A673 (cell line): ENCODE results near the gene SLC43A1. TPM values are rescaled to one million over a fixed set of nuclear protein-coding genes. Genes with fewer than 3 reads are reported as not detected.

Source experiments
- BruUV-seq: library from RNA; stranded (reverse); fragments of 400-500 nt; replicated peaks from 2 replicates; lab custom pipeline; 2021; lab: Mats Ljungman, UMichigan
- CTCF ChIA-PET: fragments of 300-600 bp; sonication (Branson Sonifier 250); formaldehyde crosslinking; loops from one replicate; lab custom pipeline; 2022; ENCODE audit warnings: antibody characterized with exemption; lab: Charles Lee
- POLR2A ChIA-PET: fragments of 300-600 bp; sonication (Branson Sonifier 250); formaldehyde crosslinking; loops from one replicate; lab custom pipeline; 2022; ENCODE audit warnings: antibody characterized with exemption; ENCODE audit not compliant: low non-redundant PET; lab: Charles Lee
- DNase-seq: peaks from one replicate; pipeline ENCODE4 v3.0.0-alpha.2; 2015; ENCODE audit warnings: low spot score
- H3K27ac ChIP-seq: fragments of 200-600 bp; sonication (generic); 2 replicates; pipeline ENCODE4 v1.5.1; 2016; ENCODE audit warnings: mixed run types, low read depth, mild to moderate bottlenecking, mixed read lengths, antibody characterized with exemption, low read length; ENCODE audit not compliant: poor library complexity, severe bottlenecking
- H3K27me3 ChIP-seq: fragments of 200-600 bp; sonication (generic); replicated peaks from 2 replicates; pipeline ENCODE4 v1.6.1; 2017; ENCODE audit warnings: mixed run types, low read depth, mild to moderate bottlenecking, mixed read lengths, antibody characterized with exemption, low read length; ENCODE audit not compliant: insufficient read depth, poor library complexity
- H3K36me3 ChIP-seq: fragments of 200-600 bp; sonication (generic); 2 replicates; pipeline ENCODE4 v1.6.1; 2016; ENCODE audit warnings: mixed run types, mild to moderate bottlenecking, mixed read lengths, antibody characterized with exemption, low read length; ENCODE audit not compliant: insufficient read depth, poor library complexity, severe bottlenecking
- H3K4me1 ChIP-seq: fragments of 200-600 bp; sonication (generic); 2 replicates; pipeline ENCODE4 v1.6.1; 2017; ENCODE audit warnings: mixed run types, mild to moderate bottlenecking, mixed read lengths, antibody characterized with exemption, low read length; ENCODE audit not compliant: insufficient read depth, poor library complexity, severe bottlenecking
- H3K4me3 ChIP-seq: fragments of 200-600 bp; sonication (generic); 2 replicates; pipeline ENCODE4 v1.5.1; 2016; ENCODE audit warnings: low read depth, mixed run types, mild to moderate bottlenecking, mixed read lengths, low read length; ENCODE audit not compliant: poor library complexity, severe bottlenecking
- H3K9me3 ChIP-seq: fragments of 200-600 bp; sonication (generic); 2 replicates; pipeline ENCODE4 v1.6.1; 2016; ENCODE audit warnings: mixed run types, low read depth, mild to moderate bottlenecking, mixed read lengths, antibody characterized with exemption, low read length; ENCODE audit not compliant: poor library complexity, severe bottlenecking
- EZH2 ChIP-seq: fragments of 200-600 bp; sonication (generic); IDR thresholded peaks from 2 replicates; pipeline ENCODE4 v1.6.1; 2017; ENCODE audit warnings: borderline replicate concordance, low read depth, mild to moderate bottlenecking, mixed read lengths, antibody characterized with exemption, low read length; ENCODE audit not compliant: poor library complexity, severe bottlenecking
- intact Hi-C: fragments of 100-400 bp; cut with micrococcal nuclease; formaldehyde crosslinking; loops from one replicate; pipeline ENCODE4 v1.10.0; 2022; ENCODE audit not compliant: unreplicated experiment
- total RNA-seq: library from RNA; stranded (reverse); gene quantifications from 2 replicates; pipeline ENCODE4 v1.2.3, GENCODE V29; 2021
- TF ChIP-seq, protein P1 (sequence below): fragments of 300-800, 200-600 bp; sonication (generic); conservative IDR thresholded peaks from 2 replicates; pipeline ENCODE4 v1.5.1; 2017; ENCODE audit warnings: low read depth, mild to moderate bottlenecking, antibody characterized with exemption, low read length, moderate library complexity, mixed read lengths

SLC43A1 gene
- total RNA-seq, 1 experiment from 2014 or later, result 18.4 TPM

DNA sequence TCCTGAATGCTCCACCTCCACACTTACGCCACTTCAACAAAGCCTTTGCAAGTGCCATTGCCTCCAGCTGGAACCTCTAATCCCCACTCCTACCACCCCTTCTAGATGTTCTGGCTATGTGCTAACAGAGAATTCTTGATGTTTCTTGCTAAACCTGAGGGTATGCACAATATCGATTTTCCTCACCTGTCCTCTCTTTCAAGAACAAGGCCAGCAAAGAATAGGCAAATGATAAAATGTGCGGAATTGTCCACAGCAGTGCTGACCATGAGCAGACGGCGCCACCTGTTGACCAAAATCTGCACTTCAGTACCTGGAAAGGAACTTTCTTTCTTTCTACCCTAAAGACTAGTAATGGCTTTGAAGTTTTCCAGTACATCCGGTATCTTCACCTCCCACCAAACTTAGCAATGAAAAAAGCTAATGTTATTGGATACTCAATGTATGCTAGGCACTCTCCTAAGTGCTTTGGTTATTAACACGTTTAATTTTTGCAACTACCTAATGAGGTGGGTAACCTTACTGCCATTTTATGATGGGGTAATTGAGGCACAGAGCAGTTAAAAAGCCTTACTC lies 11.6 kb upstream of the SLC43A1 start:
- no peaks in the 10 kb centered on the region for H3K9me3 ChIP-seq
- ChIA-PET CTCF (interaction anchor here (0.7 to 2.2 kb wide), 5 partner anchors 13 to 69 kb away, joined by 3 to 17 read pairs (median 6); partner anchors contain the start of gene UBE2L6), POLR2A (no interaction called here)
- no peaks in the 10 kb centered on the region for H3K27me3 ChIP-seq
- BruUV-seq, result no TSS peak
- H3K36me3 ChIP-seq, result peaks cover 15% of the 10 kb centered on the region
- DNase-seq, result peak; percentile 70
- H3K27ac ChIP-seq, result no peak overlapping the region
- no peak overlapping the region for H3K4me3 ChIP-seq
- intact Hi-C loops, result loop anchor here (1.0 to 2.0 kb wide), 4 partner anchors 34 to 181 kb away; no protein-coding TSS in a partner anchor
- TF ChIP-seq EZH2, result no peak
- TF ChIP-seq, protein P1, sequence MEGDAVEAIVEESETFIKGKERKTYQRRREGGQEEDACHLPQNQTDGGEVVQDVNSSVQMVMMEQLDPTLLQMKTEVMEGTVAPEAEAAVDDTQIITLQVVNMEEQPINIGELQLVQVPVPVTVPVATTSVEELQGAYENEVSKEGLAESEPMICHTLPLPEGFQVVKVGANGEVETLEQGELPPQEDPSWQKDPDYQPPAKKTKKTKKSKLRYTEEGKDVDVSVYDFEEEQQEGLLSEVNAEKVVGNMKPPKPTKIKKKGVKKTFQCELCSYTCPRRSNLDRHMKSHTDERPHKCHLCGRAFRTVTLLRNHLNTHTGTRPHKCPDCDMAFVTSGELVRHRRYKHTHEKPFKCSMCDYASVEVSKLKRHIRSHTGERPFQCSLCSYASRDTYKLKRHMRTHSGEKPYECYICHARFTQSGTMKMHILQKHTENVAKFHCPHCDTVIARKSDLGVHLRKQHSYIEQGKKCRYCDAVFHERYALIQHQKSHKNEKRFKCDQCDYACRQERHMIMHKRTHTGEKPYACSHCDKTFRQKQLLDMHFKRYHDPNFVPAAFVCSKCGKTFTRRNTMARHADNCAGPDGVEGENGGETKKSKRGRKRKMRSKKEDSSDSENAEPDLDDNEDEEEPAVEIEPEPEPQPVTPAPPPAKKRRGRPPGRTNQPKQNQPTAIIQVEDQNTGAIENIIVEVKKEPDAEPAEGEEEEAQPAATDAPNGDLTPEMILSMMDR, result peak; percentile 99
- H3K4me1 ChIP-seq, result peaks cover 12% of the 10 kb centered on the region

DNA sequence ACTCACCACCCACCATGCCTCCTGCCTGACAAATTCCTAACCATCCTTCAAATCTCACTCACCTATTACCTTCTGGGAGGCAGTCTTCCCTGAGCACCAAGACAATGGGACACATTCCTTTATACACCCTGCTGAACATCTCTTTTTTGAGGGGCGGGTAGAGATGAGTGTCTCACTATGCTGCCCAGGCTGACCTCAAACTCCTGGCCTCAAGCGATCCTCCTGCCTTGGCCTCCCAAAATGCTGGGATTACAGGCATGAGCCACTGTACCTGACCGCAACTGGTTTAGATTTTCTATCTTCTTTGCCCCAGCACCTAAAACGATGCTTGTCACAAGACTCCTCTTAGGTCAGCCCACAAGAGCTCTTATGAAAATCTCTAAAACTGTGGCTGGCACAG lies 7.9 kb upstream of the SLC43A1 start:
- ChIA-PET CTCF (no interaction called here), POLR2A (no interaction called here)
- no TSS peak for BruUV-seq
- Histone ChIP-seq H3K27me3 (no peaks in the 10 kb centered on the region), H3K4me1 (no peaks in the 10 kb centered on the region), H3K36me3 (peaks cover 5% of the 10 kb centered on the region), H3K4me3 (no peak overlapping the region), H3K27ac (no peak overlapping the region), H3K9me3 (no peaks in the 10 kb centered on the region)
- no peak for DNase-seq
- intact Hi-C loops, result no loop called here
- TF ChIP-seq, protein P1, result no peak
- no peak for TF ChIP-seq EZH2

DNA sequence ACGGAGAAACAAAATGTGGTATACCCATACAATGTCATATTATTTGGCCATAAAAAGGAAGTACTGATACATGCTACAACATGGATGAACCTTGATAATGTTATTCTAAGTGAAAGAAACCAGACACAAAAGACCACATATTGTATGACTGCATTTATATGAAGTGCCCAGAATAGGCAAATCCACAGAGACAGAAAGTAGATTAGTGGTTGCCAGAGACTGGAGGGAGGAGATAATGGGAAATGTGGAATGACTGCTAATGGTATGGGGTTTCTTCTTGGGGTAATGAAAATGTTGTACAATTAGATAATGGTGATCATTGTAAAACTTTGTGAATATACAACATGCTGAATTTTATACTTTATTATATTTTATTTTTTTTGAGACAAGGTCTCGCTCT lies 5.6 kb upstream of the SLC43A1 start:
- Histone ChIP-seq H3K27me3 (no peaks in the 10 kb centered on the region), H3K36me3 (peaks cover 4% of the 10 kb centered on the region), H3K4me3 (no peak overlapping the region), H3K9me3 (no peaks in the 10 kb centered on the region), H3K4me1 (no peaks in the 10 kb centered on the region), H3K27ac (no peak overlapping the region)
- POLR2A ChIA-PET, result no interaction called here
- CTCF ChIA-PET, result interaction anchor here (0.7 kb wide), 1 partner anchor 53 kb away, joined by 3 read pairs; no protein-coding TSS in a partner anchor
- no peak for DNase-seq
- no peak for TF ChIP-seq EZH2
- TF ChIP-seq, protein P1, result no peak
- no TSS peak for BruUV-seq
- intact Hi-C loops, result no loop called here
